ENCODE results near the gene FADS2. TPM values are rescaled to one million over a fixed set of nuclear protein-coding genes. Genes with fewer than 3 reads are reported as not detected.

Gene FADS2
- total and polyA plus RNA-seq, 2 experiments from 2014 or later: 317 to 356 TPM

DNA sequence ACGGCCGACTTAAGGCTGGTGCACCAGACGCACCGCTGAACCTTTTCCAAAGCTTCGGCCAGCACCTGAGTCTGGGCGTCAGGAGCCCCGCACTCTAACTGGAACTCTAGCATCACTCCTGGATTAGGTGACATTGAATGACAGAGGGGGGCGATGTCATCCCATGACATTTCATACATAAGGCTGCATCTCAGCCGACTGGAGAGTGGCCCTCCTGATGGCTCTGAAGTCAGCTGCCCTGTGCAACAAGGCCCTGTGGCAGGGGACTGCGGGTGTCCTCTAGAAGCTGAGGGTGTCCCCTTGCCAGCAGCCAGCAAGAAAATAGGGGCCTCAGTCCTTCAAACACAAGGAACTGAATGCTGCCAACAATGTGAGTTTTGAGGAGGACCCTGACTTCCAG is 73.3 kb downstream of the FADS2 start:
- Histone ChIP-seq H3K36me3 (replicated peaks; ENCODE audit: insufficient read depth, low read depth) (no peaks in the 10 kb centered on the region), H4K20me1 (ENCODE audit: insufficient read depth, poor library complexity, severe bottlenecking) (no peaks in the 10 kb centered on the region), H3K27ac (no peak overlapping the region), H2AFZ (no peak overlapping the region), H3K4me3 (no peak overlapping the region), H3K79me2 (no peaks in the 10 kb centered on the region), H3K9me2 (replicated peaks; ENCODE audit: insufficient read depth) (no peaks in the 10 kb centered on the region), H3K4me2 (no peak overlapping the region), H3K27me3 (no peaks in the 10 kb centered on the region), H3K9me3 (ENCODE audit: low read depth) (no peaks in the 10 kb centered on the region), H3K4me1 (ENCODE audit: insufficient read depth) (peaks cover 4% of the 10 kb centered on the region)
- TF ChIP-seq, protein P1, sequence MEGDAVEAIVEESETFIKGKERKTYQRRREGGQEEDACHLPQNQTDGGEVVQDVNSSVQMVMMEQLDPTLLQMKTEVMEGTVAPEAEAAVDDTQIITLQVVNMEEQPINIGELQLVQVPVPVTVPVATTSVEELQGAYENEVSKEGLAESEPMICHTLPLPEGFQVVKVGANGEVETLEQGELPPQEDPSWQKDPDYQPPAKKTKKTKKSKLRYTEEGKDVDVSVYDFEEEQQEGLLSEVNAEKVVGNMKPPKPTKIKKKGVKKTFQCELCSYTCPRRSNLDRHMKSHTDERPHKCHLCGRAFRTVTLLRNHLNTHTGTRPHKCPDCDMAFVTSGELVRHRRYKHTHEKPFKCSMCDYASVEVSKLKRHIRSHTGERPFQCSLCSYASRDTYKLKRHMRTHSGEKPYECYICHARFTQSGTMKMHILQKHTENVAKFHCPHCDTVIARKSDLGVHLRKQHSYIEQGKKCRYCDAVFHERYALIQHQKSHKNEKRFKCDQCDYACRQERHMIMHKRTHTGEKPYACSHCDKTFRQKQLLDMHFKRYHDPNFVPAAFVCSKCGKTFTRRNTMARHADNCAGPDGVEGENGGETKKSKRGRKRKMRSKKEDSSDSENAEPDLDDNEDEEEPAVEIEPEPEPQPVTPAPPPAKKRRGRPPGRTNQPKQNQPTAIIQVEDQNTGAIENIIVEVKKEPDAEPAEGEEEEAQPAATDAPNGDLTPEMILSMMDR (IDR thresholded peaks at IDR 0.05; ENCODE audit: poor library complexity): no peak
- TF ChIP-seq EZH2 (IDR thresholded peaks at IDR 0.05; ENCODE audit: borderline replicate concordance) (no peak), EZH2phosphoT487 (IDR thresholded peaks at IDR 0.05; ENCODE audit: low read depth, severe bottlenecking, unreplicated experiment) (no peak)
- 94% methylated on average over 9 of the region's 10 CpGs for WGBS (ENCODE audit: low lambda C conversion rate, missing lambda C conversion rate)
- no peak for DNase-seq (ENCODE audit: low spot score)

- 88% methylated on average over 11 of the region's 11 CpGs for WGBS (ENCODE audit: low lambda C conversion rate, missing lambda C conversion rate)
- H3K36me3 ChIP-seq (replicated peaks; ENCODE audit: insufficient read depth, low read depth): no peaks in the 10 kb centered on the region
Observed at GRCh38 chr11:61902313-61902712, 74.2 kb downstream of the FADS2 start.

GRCh38 chr11:61903845-61904244 is 75.7 kb downstream of the FADS2 start:
- TF ChIP-seq, protein P1 (IDR thresholded peaks at IDR 0.05; ENCODE audit: poor library complexity): no peak
- no peak for TF ChIP-seq EZH2 (IDR thresholded peaks at IDR 0.05; ENCODE audit: borderline replicate concordance)
- TF ChIP-seq EZH2phosphoT487 (IDR thresholded peaks at IDR 0.05; ENCODE audit: low read depth, severe bottlenecking, unreplicated experiment): no peak
- no peaks in the 10 kb centered on the region for H3K36me3 ChIP-seq (replicated peaks; ENCODE audit: insufficient read depth, low read depth)
- H3K4me1 ChIP-seq (ENCODE audit: insufficient read depth): peaks cover 8% of the 10 kb centered on the region
- H3K4me3 ChIP-seq: no peak overlapping the region
- no peaks in the 10 kb centered on the region for H3K79me2 ChIP-seq
- no peak overlapping the region for H3K27ac ChIP-seq
- no peaks in the 10 kb centered on the region for H3K27me3 ChIP-seq
- no peak for DNase-seq (ENCODE audit: low spot score)
- no peaks in the 10 kb centered on the region for H4K20me1 ChIP-seq (ENCODE audit: insufficient read depth, poor library complexity, severe bottlenecking)
- 89% methylated on average over 3 of the region's 3 CpGs for WGBS (ENCODE audit: low lambda C conversion rate, missing lambda C conversion rate)
- no peak overlapping the region for H2AFZ ChIP-seq
- H3K4me2 ChIP-seq: no peak overlapping the region
- no peaks in the 10 kb centered on the region for H3K9me2 ChIP-seq (replicated peaks; ENCODE audit: insufficient read depth)
- no peaks in the 10 kb centered on the region for H3K9me3 ChIP-seq (ENCODE audit: low read depth)

More at GRCh38 chr11:61902313-61902712, 74.2 kb downstream of the FADS2 start:
- H3K4me3 ChIP-seq: no peak overlapping the region
- peaks cover 4% of the 10 kb centered on the region for H3K4me1 ChIP-seq (ENCODE audit: insufficient read depth)
- no peak overlapping the region for H3K27ac ChIP-seq
- no peak overlapping the region for H3K4me2 ChIP-seq
- DNase-seq (ENCODE audit: low spot score): no peak
- no peaks in the 10 kb centered on the region for H3K9me3 ChIP-seq (ENCODE audit: low read depth)
- TF ChIP-seq EZH2 (IDR thresholded peaks at IDR 0.05; ENCODE audit: borderline replicate concordance) (no peak), EZH2phosphoT487 (IDR thresholded peaks at IDR 0.05; ENCODE audit: low read depth, severe bottlenecking, unreplicated experiment) (no peak)
- TF ChIP-seq, protein P1 (IDR thresholded peaks at IDR 0.05; ENCODE audit: poor library complexity): no peak
- no peak overlapping the region for H2AFZ ChIP-seq
- H3K79me2 ChIP-seq: no peaks in the 10 kb centered on the region
- H3K9me2 ChIP-seq (replicated peaks; ENCODE audit: insufficient read depth): no peaks in the 10 kb centered on the region
- H3K27me3 ChIP-seq: no peaks in the 10 kb centered on the region
- no peaks in the 10 kb centered on the region for H4K20me1 ChIP-seq (ENCODE audit: insufficient read depth, poor library complexity, severe bottlenecking)
